DLD1 (cell line): ENCODE measurements around the gene CNTN1.
"Not testable (repeated sequence)": the region's sequence is repeated elsewhere in the genome, so short reads cannot be mapped to it uniquely, and the experiment has no call there.

Source experiments
- in situ Hi-C: cut with HindIII; loops from 2 replicates; pipeline ENCODE4 v1.10.0; 2017; ENCODE audit warnings: low sequenced_read_pairs

The CNTN1 gene

DNA sequence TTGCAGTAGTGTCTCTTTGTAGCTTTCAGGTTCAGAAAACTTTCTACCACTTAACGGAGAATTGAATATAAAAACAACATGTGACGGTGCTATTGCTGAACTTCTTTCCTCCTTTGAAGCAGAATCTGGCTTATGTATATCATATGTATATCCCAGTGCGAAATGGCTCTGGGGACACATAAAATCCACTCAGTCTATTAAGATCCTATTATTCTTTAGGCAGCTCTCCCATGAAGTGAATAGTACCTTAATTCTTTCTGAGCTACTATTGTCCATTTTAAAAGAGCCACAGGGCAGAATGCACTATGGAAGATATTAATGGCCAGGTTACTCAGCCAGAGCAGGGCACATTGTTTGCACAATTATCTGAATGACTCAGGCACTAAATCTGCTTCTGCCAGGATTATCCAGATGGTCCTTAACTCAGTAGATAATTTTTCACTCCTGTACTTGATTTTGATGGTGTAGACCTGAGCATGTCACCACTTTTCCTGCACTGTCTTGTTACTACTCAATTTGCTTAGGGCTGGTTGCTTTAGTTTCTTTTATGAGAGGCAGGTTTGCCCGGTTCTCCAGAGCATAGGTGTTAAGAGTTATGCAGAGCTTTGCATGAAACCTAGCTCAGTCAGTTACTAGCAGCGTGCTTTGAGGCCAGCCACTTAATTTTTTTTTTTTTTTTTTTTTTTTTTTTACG lies 5.5 kb downstream of the CNTN1 start:
- in situ Hi-C loops = no loop called here

- in situ Hi-C loops = no loop called here
These were observed 9.5 kb downstream of the CNTN1 start for GRCh38 chr12:40701756-40702155.

GRCh38 chr12:40711121-40711520 lies 18.9 kb downstream of the CNTN1 start:
- in situ Hi-C loops = no loop called here

DNA sequence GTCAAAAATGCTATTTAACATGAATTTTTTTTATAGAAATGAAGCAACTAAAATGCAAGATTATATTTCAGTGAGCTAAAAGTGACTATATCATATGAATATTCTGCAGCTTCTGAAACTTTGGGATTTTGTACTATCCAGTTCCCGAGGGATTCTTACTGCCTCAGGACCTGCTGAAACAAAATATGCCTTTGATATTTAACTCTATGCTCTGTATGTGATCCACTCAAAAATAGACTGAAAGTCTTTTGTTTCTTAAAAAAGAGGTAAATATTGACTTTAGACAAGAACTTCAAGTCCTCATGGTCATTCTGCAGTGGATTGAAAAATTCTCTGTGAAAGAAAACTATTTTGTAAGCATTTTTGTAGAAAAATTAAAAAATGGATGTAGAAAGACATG lies 22.4 kb downstream of the CNTN1 start:
- in situ Hi-C loops = no loop called here

GRCh38 chr12:40716037-40716436 lies 23.8 kb downstream of the CNTN1 start:
- in situ Hi-C loops = no loop called here

DNA sequence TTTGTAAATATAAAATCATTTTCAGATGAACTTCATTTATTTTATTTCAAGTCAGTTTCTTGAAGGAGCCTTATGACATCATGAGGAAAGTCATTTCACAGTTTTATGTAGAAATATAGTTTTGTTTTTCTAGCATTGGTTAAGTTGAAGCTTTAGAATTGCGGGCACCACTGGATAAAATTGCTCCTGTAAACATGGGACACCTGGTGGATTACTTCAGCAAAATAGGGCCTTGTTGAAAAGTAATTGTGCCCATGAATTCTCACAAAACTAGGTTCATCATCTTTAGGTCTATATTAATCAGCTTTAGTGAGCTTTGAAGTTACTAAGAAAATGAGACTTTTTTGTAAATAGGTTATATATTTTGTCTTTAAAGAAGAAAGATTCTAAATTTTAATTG lies 25.3 kb downstream of the CNTN1 start:
- in situ Hi-C loops = no loop called here

DNA sequence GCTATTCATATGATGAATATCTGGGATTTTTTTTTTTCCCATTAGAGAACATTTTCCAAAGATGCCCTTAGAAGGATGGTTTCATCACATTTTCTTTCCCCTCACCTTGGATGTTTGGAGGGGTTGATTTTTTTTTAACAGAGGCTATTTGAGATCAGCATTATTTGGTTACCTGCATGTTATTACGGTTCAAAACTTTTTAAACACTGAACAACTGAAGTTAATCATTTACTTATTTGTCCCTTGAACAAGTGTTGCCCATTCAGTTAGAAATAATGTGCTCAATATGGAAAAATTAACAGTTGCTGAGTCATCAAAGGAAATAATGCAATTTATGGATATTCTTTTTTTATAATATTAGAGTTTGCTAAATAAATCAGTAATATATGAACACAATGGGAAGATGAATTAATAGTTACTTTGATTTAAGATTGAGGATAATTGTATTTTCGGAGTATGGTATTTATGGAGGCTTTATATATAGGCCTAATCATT lies 26.7 kb downstream of the CNTN1 start:
- in situ Hi-C loops = no loop called here

- in situ Hi-C loops = no loop called here
These were observed 30.8 kb downstream of the CNTN1 start for GRCh38 chr12:40723001-40723400.

DNA sequence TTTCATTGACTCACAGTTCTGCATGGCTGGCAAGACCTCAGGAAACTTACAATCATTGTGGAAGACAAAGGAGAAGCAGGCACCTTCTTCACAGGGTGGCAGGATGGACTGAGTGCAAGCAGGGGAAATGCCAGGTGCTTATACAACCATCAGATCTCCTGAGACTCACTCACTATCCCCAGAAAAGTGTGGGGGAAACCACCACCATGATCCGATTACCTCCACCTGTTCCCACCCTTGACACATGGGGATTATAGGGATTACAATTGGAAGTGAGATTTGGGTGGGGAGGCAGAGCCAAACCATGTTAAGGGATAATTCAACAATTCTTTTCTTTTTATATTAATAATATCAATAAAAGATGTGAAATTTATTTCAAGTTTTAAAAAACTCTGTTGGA lies 34.1 kb downstream of the CNTN1 start:
- in situ Hi-C loops = no loop called here

GRCh38 chr12:40727774-40728483 lies 35.7 kb downstream of the CNTN1 start:
- in situ Hi-C loops = no loop called here

DNA sequence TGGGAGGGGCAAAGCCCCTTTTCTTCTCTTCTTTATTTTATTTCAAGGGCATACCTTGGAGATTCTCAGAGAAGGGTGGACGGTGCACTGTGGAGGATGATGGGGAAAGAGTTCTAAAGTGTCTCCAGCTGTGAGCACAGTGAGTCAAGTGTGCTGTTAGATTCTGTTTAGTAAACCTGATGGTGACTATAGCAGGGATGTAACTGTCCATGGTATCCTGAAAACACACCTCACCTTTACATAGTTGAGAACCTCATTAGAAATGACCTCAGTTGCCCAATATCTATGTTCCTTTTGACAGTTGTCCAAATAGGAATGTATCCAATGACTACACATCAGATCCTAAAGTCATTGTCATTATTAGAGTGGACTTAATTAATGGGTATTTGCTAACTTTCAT lies 38.0 kb downstream of the CNTN1 start:
- in situ Hi-C loops = no loop called here

DNA sequence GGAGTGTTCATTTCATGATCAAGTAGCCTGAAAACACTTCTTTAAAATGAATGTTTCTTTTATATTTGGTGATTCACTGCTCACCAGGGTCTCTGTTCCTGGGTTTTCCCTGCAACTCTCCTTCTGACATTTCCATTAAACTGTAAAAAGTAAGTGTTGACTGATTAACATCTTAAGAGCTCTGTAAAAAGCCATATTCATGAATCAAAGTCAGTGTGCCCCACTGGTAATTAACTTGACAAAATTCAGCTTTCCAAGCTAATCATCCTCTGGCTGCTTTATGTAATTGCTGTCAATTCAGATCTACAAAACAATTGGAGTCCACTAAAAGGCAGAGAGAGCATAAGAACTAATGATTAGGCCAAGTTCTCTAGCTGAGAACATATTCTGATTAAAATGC lies 41.6 kb downstream of the CNTN1 start:
- in situ Hi-C loops = no loop called here

- in situ Hi-C loops = no loop called here
These were observed 42.0 kb downstream of the CNTN1 start for GRCh38 chr12:40734276-40734675.

GRCh38 chr12:40735551-40736230 lies 43.5 kb downstream of the CNTN1 start:
- in situ Hi-C loops = no loop called here

- in situ Hi-C loops = not testable (repeated sequence)
These were observed 45.2 kb downstream of the CNTN1 start for GRCh38 chr12:40737416-40737815.

- in situ Hi-C loops = no loop called here
These were observed 46.6 kb downstream of the CNTN1 start for GRCh38 chr12:40738856-40739255.

- in situ Hi-C loops = no loop called here
These were observed 49.8 kb downstream of the CNTN1 start for GRCh38 chr12:40742041-40742440.

- in situ Hi-C loops = no loop called here
These were observed 53.1 kb downstream of the CNTN1 start for GRCh38 chr12:40745386-40745785.

DNA sequence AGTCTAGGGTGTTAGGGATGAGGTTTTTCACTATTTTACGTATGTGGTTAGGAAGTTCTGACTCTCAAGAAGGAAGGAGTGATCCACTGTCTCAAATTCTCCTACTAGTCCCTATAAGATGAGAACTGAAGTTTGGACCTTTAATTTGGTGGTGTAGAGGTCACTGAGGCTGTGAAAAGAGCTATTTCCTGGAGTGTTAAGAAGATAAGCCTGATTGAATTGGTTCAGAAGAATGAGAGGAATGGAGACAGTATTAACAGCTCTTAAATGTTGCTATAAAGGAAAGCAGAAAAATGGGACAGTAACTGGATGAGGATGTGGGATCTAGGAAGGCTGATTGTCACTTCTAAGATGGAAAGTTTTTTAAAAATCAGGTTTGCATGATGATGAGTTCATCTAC lies 57.6 kb downstream of the CNTN1 start:
- in situ Hi-C loops = no loop called here

GRCh38 chr12:40752011-40752410 lies 59.8 kb downstream of the CNTN1 start:
- in situ Hi-C loops = no loop called here

GRCh38 chr12:40760821-40761220 lies 68.6 kb downstream of the CNTN1 start:
- in situ Hi-C loops = no loop called here

GRCh38 chr12:40762072-40762471 lies 69.8 kb downstream of the CNTN1 start:
- in situ Hi-C loops = no loop called here
